ENCODE data around the gene ADTRP. TPM values are rescaled to one million over a fixed set of nuclear protein-coding genes. Genes with fewer than 3 reads are reported as not detected.

The ADTRP gene
- total and polyA plus RNA-seq, 7 experiments from 2014 or later = 3.1 to 109 (median 44.3) TPM

GRCh38 chr6:11734861-11735613 lies 43.6 kb downstream of the ADTRP start:
- ATAC-seq (no peak), DNase-seq (no peak)
- H3K27me3 Mint-ChIP-seq = peaks cover 0 to 12% (median 0%) of the 10 kb centered on the region in 5 donors
- Histone ChIP-seq H3K36me3 (ENCODE audit: control insufficient read depth in 2 of 3, insufficient read depth in 3 of 3, low read length in 3 of 3) (no peaks in the 10 kb centered on the region), H3K9me3 (ENCODE audit: control insufficient read depth in 2 of 3, low read length in 3 of 3) (no peaks in the 10 kb centered on the region), H3K4me3 (ENCODE audit: low read length) (no peak overlapping the region), H3K27me3 (ENCODE audit: control insufficient read depth in 2 of 2, insufficient read depth in 2 of 2, low read length in 2 of 2) (no peaks in the 10 kb centered on the region), H3K27ac (ENCODE audit: low read depth, low read length) (no peak overlapping the region), H3K4me1 (ENCODE audit: control insufficient read depth in 2 of 2, insufficient read depth in 2 of 2, low read length in 2 of 2) (peaks cover 0 to 27% of the 10 kb centered on the region in 2 donors)
- H3K4me3 Mint-ChIP-seq = no peak overlapping the region
- peak overlapping the region in 1 of 9 donors; percentile 96 for H3K27ac Mint-ChIP-seq
- intact Hi-C loops (cut with micrococcal nuclease) = no loop called here
- peaks cover 0 to 5% (median 0%) of the 10 kb centered on the region in 5 donors for H3K36me3 Mint-ChIP-seq
- H3K4me1 Mint-ChIP-seq = peaks cover 19 to 41% (median 36%) of the 10 kb centered on the region in 7 donors
- CTCF ChIA-PET = no interaction called here
- H3K9me3 Mint-ChIP-seq = peaks cover 0 to 13% (median 0%) of the 10 kb centered on the region in 11 donors
- POLR2A ChIA-PET = interaction anchor here (0.5 to 0.9 kb wide), 3 partner anchors 20 to 355 kb away, joined by 3 read pairs; no protein-coding TSS in a partner anchor

GRCh38 chr6:11732036-11732631 lies 46.5 kb downstream of the ADTRP start:
- Mint-ChIP-seq H3K9me3 (peaks cover 0 to 13% (median 0%) of the 10 kb centered on the region in 11 donors), H3K4me3 (peak overlapping the region; percentile 37 to 79 (median 64)), H3K27me3 (peaks cover 0 to 15% (median 0%) of the 10 kb centered on the region in 5 donors), H3K36me3 (peaks cover 0 to 5% (median 0%) of the 10 kb centered on the region in 5 donors), H3K4me1 (peaks cover 32 to 67% (median 60%) of the 10 kb centered on the region in 7 donors), H3K27ac (peak overlapping the region; percentile 39 to 96 (median 75))
- ATAC-seq (peak; percentile 67), DNase-seq (peak in 1 of 9 donors; percentile 61)
- CTCF ChIA-PET = interaction anchor here (0.7 to 1.2 kb wide), 4 partner anchors 10 to 21 kb away, joined by 3 to 4 read pairs (median 3); no protein-coding TSS in a partner anchor
- Histone ChIP-seq H3K4me3 (ENCODE audit: low read length) (peak overlapping the region; percentile 11), H3K36me3 (ENCODE audit: control insufficient read depth in 2 of 3, insufficient read depth in 3 of 3, low read length in 3 of 3) (no peaks in the 10 kb centered on the region), H3K9me3 (ENCODE audit: control insufficient read depth in 2 of 3, low read length in 3 of 3) (no peaks in the 10 kb centered on the region), H3K27ac (ENCODE audit: low read depth, low read length) (no peak overlapping the region), H3K27me3 (ENCODE audit: control insufficient read depth in 2 of 2, insufficient read depth in 2 of 2, low read length in 2 of 2) (no peaks in the 10 kb centered on the region), H3K4me1 (ENCODE audit: control insufficient read depth in 2 of 2, insufficient read depth in 2 of 2, low read length in 2 of 2) (peaks cover 0 to 52% of the 10 kb centered on the region in 2 donors)
- POLR2A ChIA-PET = interaction anchor here (0.9 to 7.5 kb wide), 3 partner anchors 9 to 28 kb away, joined by 4 to 126 read pairs (median 4); no protein-coding TSS in a partner anchor
- intact Hi-C loops (cut with micrococcal nuclease) = no loop called here

GRCh38 chr6:11731423-11731822 lies 47.2 kb downstream of the ADTRP start:
- Mint-ChIP-seq H3K27me3 (peaks cover 0 to 15% (median 0%) of the 10 kb centered on the region in 5 donors), H3K4me1 (peaks cover 34 to 72% (median 58%) of the 10 kb centered on the region in 7 donors), H3K9me3 (peaks cover 0 to 13% (median 0%) of the 10 kb centered on the region in 11 donors), H3K4me3 (peak overlapping the region in 9 of 10 donors; percentile 1 to 79 (median 60)), H3K36me3 (peaks cover 2 to 6% (median 3%) of the 10 kb centered on the region in 5 donors), H3K27ac (peak overlapping the region in 8 of 9 donors; percentile 36 to 96 (median 62))
- Histone ChIP-seq H3K4me1 (ENCODE audit: control insufficient read depth in 2 of 2, insufficient read depth in 2 of 2, low read length in 2 of 2) (peaks cover 0 to 59% of the 10 kb centered on the region in 2 donors), H3K9me3 (ENCODE audit: control insufficient read depth in 2 of 3, low read length in 3 of 3) (no peaks in the 10 kb centered on the region), H3K27ac (ENCODE audit: low read depth, low read length) (no peak overlapping the region), H3K27me3 (ENCODE audit: control insufficient read depth in 2 of 2, insufficient read depth in 2 of 2, low read length in 2 of 2) (no peaks in the 10 kb centered on the region), H3K4me3 (ENCODE audit: low read length) (peak overlapping the region; percentile 11), H3K36me3 (ENCODE audit: control insufficient read depth in 2 of 3, insufficient read depth in 3 of 3, low read length in 3 of 3) (no peaks in the 10 kb centered on the region)
- DNase-seq = no peak
- POLR2A ChIA-PET = interaction anchor here (1.4 to 7.5 kb wide), 2 partner anchors 18 to 27 kb away, joined by 4 to 126 read pairs; no protein-coding TSS in a partner anchor
- CTCF ChIA-PET = interaction anchor here (0.9 to 1.2 kb wide), 2 partner anchors 19 to 20 kb away, joined by 3 to 4 read pairs; no protein-coding TSS in a partner anchor
- no peak for ATAC-seq
- intact Hi-C loops (cut with micrococcal nuclease) = no loop called here

GRCh38 chr6:11730641-11731040 lies 48.0 kb downstream of the ADTRP start:
- no peak overlapping the region for H3K4me3 ChIP-seq (ENCODE audit: low read length)
- H3K36me3 ChIP-seq (ENCODE audit: control insufficient read depth in 2 of 3, insufficient read depth in 3 of 3, low read length in 3 of 3) = no peaks in the 10 kb centered on the region
- Mint-ChIP-seq H3K4me3 (peak overlapping the region in 3 of 10 donors; percentile 3 to 32 (median 12)), H3K9me3 (peaks cover 0 to 13% (median 3%) of the 10 kb centered on the region in 11 donors), H3K27ac (peak overlapping the region in 7 of 9 donors; percentile 26 to 98 (median 95)), H3K27me3 (peaks cover 0 to 15% (median 0%) of the 10 kb centered on the region in 5 donors), H3K4me1 (peaks cover 40 to 79% (median 61%) of the 10 kb centered on the region in 7 donors), H3K36me3 (peaks cover 8 to 12% (median 9%) of the 10 kb centered on the region in 5 donors)
- POLR2A ChIA-PET = interaction anchor here (1.4 to 7.5 kb wide), 2 partner anchors 17 to 26 kb away, joined by 4 to 126 read pairs; no protein-coding TSS in a partner anchor
- peak; percentile 8 for ATAC-seq
- CTCF ChIA-PET = no interaction called here
- DNase-seq = peak in 1 of 9 donors; percentile 5
- no peaks in the 10 kb centered on the region for H3K27me3 ChIP-seq (ENCODE audit: control insufficient read depth in 2 of 2, insufficient read depth in 2 of 2, low read length in 2 of 2)
- intact Hi-C loops (cut with micrococcal nuclease) = no loop called here
- H3K27ac ChIP-seq (ENCODE audit: low read depth, low read length) = peak overlapping the region; percentile 87
- peaks cover 0 to 65% of the 10 kb centered on the region in 2 donors for H3K4me1 ChIP-seq (ENCODE audit: control insufficient read depth in 2 of 2, insufficient read depth in 2 of 2, low read length in 2 of 2)
- no peaks in the 10 kb centered on the region for H3K9me3 ChIP-seq (ENCODE audit: control insufficient read depth in 2 of 3, low read length in 3 of 3)

GRCh38 chr6:11729076-11729475 lies 49.5 kb downstream of the ADTRP start:
- H3K27ac Mint-ChIP-seq = peak overlapping the region; percentile 86 to 99 (median 95)
- DNase-seq = peak in 8 of 9 donors; percentile 35 to 69 (median 55)

More at GRCh38 chr6:11729076-11729475, 49.5 kb downstream of the ADTRP start:
- Mint-ChIP-seq H3K9me3 (peaks cover 0 to 17% (median 3%) of the 10 kb centered on the region in 11 donors), H3K4me1 (peaks cover 48 to 95% (median 77%) of the 10 kb centered on the region in 7 donors), H3K36me3 (peaks cover 15 to 21% (median 19%) of the 10 kb centered on the region in 5 donors), H3K27me3 (peaks cover 0 to 15% (median 0%) of the 10 kb centered on the region in 5 donors), H3K4me3 (peak overlapping the region; percentile 75 to 96 (median 87))
- no peaks in the 10 kb centered on the region for H3K9me3 ChIP-seq (ENCODE audit: control insufficient read depth in 2 of 3, low read length in 3 of 3)
- H3K4me3 ChIP-seq (ENCODE audit: low read length) = peak overlapping the region; percentile 41
- CTCF ChIA-PET = interaction anchor here (0.6 to 5.3 kb wide), 2 partner anchors 15 to 71 kb away, joined by 4 to 21 read pairs; no protein-coding TSS in a partner anchor
- POLR2A ChIA-PET = interaction anchor here (0.7 to 7.5 kb wide), 5 partner anchors 9 to 384 kb away, joined by 3 to 126 read pairs (median 5); no protein-coding TSS in a partner anchor
- no peaks in the 10 kb centered on the region for H3K27me3 ChIP-seq (ENCODE audit: control insufficient read depth in 2 of 2, insufficient read depth in 2 of 2, low read length in 2 of 2)
- ATAC-seq = peak; percentile 63
- intact Hi-C loops (cut with micrococcal nuclease) = loop anchor here (1.0 to 5.0 kb wide), 5 partner anchors 18 to 192 kb away; partner anchors contain the start of gene TMEM170B (in 1 of the 2)
- peak overlapping the region; percentile 87 for H3K27ac ChIP-seq (ENCODE audit: low read depth, low read length)
- H3K4me1 ChIP-seq (ENCODE audit: control insufficient read depth in 2 of 2, insufficient read depth in 2 of 2, low read length in 2 of 2) = peaks cover 0 to 81% of the 10 kb centered on the region in 2 donors
- H3K36me3 ChIP-seq (ENCODE audit: control insufficient read depth in 2 of 3, insufficient read depth in 3 of 3, low read length in 3 of 3) = no peaks in the 10 kb centered on the region

Measured in naive thymus-derived CD4-positive, alpha-beta T cell (primary cell).